Stimulated activated effector memory CD8-positive, alpha-beta T cell treated with anti-CD3 and anti-CD28 coated beads, Interleukin-12 subunit alpha, Interleukin-12 subunit beta, amount 100 ng/mL, for 72 hours (primary cell): ENCODE results near the gene CRYBG2.
A peak's percentile ranks its signal among the peaks of the same experiment; 100 is the strongest.
"Not testable (repeated sequence)": the region's sequence is repeated elsewhere in the genome, so short reads cannot be mapped to it uniquely, and the experiment has no call there.

Experiments used
- ATAC-seq: fragments of 150-1000 bp; cut with Tn5 transposase; 2 replicates; pipeline ENCODE4 v1.10.0; 2021
- DNase-seq, 2 donors: peaks; one replicate each; pipeline ENCODE4 v3.0.0; 2021 to 2022; ENCODE audit warnings: low spot score in 2 of 2
- H3K27ac Mint-ChIP-seq: one replicate; pipeline ENCODE4 v1.8.0; 2022; ENCODE audit warnings: mild to moderate bottlenecking, mixed read lengths
- H3K36me3 Mint-ChIP-seq: one replicate; pipeline ENCODE4 v1.8.0; 2022; ENCODE audit warnings: mild to moderate bottlenecking, mixed read lengths
- H3K4me1 Mint-ChIP-seq: one replicate; pipeline ENCODE4 v1.8.0; 2022; ENCODE audit warnings: mixed read lengths
- H3K4me3 Mint-ChIP-seq: one replicate; pipeline ENCODE4 v1.8.0; 2022; ENCODE audit warnings: mild to moderate bottlenecking, mixed read lengths
- H3K9me3 Mint-ChIP-seq: one replicate; pipeline ENCODE4 v1.8.0; 2022; ENCODE audit warnings: mixed read lengths

The CRYBG2 gene

DNA sequence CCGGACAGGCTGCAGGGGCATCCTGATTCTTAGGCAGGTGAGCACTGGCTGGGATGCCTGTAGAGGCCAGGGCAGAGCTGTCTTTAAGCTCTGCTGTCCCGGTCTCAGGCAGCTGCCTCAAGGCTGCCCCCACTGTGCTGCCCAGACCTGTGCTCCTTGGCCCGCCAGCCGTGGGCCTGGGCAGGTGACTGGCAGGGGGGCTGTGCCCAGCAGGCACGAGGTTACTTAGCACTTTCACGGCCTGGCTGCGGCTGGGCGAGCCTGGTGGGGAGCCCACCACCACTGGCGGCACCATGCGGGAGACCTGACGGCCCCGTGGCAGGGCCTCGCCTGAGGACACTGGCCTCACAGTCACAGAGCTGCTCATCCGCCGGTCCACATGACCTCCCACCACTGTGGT is 8.2 kb downstream of the CRYBG2 start:
- Mint-ChIP-seq H3K4me3 (no peak overlapping the region), H3K36me3 (no peaks in the 10 kb centered on the region), H3K4me1 (no peaks in the 10 kb centered on the region), H3K27ac (peak overlapping the region; percentile 79), H3K9me3 (no peaks in the 10 kb centered on the region)
- no peak for DNase-seq
- ATAC-seq: peak; percentile 34

DNA sequence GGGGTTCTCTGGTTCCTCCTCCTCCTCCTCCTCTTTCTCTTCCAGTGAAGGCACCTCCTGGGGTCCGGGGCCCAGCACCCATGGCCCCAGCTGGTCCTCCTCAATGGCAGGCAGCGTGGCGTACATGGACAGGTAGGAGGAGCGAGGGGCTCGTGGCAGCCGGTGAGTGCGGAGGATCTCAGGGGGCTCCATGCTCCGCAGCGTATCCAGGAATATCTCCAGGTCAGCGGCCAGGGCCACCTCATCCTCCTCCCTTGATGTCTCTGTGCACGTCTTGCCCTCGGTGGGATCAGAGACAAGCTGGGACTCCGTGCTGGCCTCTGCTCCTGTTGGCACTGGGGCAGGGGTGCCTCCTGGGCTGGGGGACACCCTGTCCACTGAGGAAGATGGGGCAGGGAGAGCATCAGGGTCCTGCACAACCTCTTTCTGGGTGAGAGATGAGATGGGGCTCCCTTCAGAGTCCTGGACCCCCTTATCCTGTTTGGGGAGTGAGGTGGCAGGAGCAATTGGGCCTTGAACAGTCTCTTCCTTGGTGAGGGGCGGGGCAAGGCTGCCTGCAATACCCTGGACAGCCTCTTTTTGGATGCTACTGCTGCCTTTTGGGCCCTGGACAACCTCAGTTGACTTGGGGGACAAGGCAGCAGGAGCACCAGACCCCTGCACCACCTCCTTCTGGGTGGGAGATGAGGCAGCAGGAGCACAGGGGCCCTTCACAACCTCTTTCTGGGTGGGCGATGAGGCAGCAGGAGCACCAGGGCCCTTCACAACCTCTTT is 9.6 kb downstream of the CRYBG2 start:
- no peaks in the 10 kb centered on the region for H3K4me1 Mint-ChIP-seq
- H3K27ac Mint-ChIP-seq: no peak overlapping the region
- no peak overlapping the region for H3K4me3 Mint-ChIP-seq
- no peaks in the 10 kb centered on the region for H3K9me3 Mint-ChIP-seq
- DNase-seq (no peak), ATAC-seq (no peak)
- H3K36me3 Mint-ChIP-seq: no peaks in the 10 kb centered on the region

DNA sequence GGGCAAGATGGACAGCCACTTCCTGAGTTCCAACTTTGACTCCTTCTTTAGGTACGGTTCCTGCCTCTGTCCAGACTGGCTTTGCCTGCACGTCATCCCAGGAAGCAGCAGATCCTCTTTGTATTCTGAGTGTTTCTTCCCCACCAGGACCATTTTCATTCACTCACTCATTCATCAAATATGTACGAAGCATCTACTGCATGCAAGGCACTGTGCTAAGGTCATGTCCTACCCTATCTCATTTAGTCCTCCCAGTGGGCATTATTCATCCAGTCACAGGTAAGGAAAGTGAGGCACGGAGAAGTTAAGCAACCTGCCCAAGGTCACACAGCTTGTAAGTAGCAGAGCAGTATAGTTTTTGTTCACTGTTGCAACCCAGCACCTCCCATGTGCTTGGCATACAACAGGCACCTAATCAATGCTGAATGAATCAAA is 13.9 kb downstream of the CRYBG2 start:
- Mint-ChIP-seq H3K27ac (no peak overlapping the region), H3K4me3 (no peak overlapping the region), H3K9me3 (no peaks in the 10 kb centered on the region), H3K36me3 (no peaks in the 10 kb centered on the region), H3K4me1 (peaks cover 11% of the 10 kb centered on the region)
- DNase-seq: no peak
- no peak for ATAC-seq

DNA sequence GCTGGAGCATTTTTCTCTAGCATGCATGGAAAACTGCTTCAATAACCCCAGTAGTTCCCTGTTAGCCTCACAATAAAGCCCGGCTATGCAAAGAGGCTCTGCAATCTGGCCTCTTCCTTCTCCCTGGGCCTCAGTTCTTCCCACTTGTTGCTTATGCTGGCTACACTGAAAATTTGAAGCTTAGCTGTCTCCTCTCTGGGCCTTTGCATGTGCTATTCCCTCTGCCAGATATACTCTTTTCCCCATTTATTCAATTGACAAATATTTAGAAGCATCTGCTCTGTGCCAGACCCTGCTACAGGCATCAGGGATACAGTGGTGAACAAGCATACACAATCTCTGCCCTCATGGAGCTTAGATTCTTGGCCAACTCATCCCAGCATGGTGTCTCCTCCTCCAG is 15.3 kb downstream of the CRYBG2 start:
- Mint-ChIP-seq H3K36me3 (no peaks in the 10 kb centered on the region), H3K4me1 (peaks cover 11% of the 10 kb centered on the region), H3K9me3 (no peaks in the 10 kb centered on the region), H3K4me3 (no peak overlapping the region), H3K27ac (no peak overlapping the region)
- no peak for ATAC-seq
- DNase-seq: no peak

DNA sequence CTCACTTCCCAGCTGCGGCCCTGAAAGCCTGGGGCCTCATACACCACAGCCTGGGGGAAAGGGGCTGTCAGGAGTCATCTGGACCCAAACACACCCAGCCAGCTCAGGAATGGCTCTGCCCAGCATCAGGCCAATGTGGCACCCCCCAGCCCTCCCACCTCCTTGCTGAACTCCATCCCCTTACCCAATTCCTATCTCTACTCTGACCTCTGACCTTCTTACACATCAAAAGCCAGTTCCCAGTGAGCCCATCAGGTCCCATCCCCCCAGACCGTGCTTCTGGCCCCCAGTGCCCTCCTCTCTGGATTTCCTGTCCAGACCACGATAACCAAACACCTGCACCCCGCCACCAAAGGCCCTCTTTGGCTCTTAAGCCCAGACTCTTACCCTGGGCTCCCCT is 16.3 kb downstream of the CRYBG2 start:
- no peak for DNase-seq

DNA sequence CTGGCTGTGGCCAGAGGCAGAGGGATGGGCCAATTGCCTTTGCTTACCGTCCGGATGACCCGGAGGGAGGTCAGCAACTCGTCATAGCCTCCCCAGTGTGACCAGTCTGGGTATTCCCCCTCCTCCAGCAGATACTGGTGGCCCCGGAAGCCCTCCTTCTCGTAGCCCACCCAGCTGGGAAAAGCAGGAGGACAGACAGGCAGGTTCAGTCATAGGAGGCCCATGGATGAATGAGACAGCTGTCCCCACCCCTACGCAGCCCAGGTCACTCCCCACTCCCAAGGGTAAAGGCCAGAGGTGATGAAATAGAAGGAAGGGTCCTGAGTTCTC is 16.8 kb downstream of the CRYBG2 start:
- no peak overlapping the region for H3K27ac Mint-ChIP-seq
- H3K36me3 Mint-ChIP-seq: no peaks in the 10 kb centered on the region
- H3K4me1 Mint-ChIP-seq: peaks cover 11% of the 10 kb centered on the region
- peak overlapping the region; percentile 87 for H3K4me3 Mint-ChIP-seq
- H3K9me3 Mint-ChIP-seq: no peaks in the 10 kb centered on the region
- DNase-seq (no peak), ATAC-seq (no peak)

More for the DNA sequence above, 16.3 kb downstream of the CRYBG2 start:
- H3K9me3 Mint-ChIP-seq: no peaks in the 10 kb centered on the region
- H3K27ac Mint-ChIP-seq: no peak overlapping the region
- peak overlapping the region; percentile 28 for H3K4me3 Mint-ChIP-seq
- no peaks in the 10 kb centered on the region for H3K36me3 Mint-ChIP-seq
- ATAC-seq: no peak
- peaks cover 11% of the 10 kb centered on the region for H3K4me1 Mint-ChIP-seq

DNA sequence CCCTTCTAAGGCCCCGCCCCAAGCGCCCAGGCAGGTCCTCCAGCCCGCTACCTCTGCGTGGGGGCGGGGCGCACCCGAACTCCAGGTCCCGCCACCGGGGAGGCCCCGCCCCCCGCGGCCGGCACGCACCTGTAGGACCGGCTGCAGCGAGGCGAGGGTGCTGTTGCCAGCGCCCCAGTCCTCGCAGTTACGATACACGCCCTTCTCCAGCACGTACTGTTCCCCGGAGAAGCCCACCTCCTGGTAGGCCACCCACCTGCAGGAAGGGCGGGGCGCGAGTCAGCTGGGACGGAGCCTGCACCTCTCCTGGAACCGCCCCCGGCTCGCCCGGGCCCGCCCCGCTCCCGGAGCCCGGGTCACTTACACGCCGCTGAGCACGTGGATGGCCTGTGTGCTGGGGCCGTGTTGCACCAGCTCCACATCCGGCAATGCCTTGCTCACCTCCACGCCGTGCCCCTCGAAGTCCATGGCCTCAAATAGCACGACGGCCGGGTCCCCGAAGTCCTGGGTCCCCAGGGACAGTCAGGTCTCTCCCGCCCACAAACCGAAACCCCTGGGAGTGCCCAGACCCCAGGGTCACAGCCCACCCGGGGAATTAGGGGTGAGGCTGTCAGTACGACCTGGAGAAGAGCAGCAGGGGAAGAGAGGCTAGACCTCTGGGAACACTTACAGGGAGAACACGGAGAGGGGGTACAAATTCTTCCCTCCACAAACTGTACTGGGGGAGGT is 17.3 kb downstream of the CRYBG2 start:
- no peak overlapping the region for H3K27ac Mint-ChIP-seq
- H3K9me3 Mint-ChIP-seq: no peaks in the 10 kb centered on the region
- peaks cover 11% of the 10 kb centered on the region for H3K4me1 Mint-ChIP-seq
- H3K36me3 Mint-ChIP-seq: no peaks in the 10 kb centered on the region
- H3K4me3 Mint-ChIP-seq: peak overlapping the region; percentile 87
- DNase-seq (peak; percentile 71 to 84), ATAC-seq (peak; percentile 94)

DNA sequence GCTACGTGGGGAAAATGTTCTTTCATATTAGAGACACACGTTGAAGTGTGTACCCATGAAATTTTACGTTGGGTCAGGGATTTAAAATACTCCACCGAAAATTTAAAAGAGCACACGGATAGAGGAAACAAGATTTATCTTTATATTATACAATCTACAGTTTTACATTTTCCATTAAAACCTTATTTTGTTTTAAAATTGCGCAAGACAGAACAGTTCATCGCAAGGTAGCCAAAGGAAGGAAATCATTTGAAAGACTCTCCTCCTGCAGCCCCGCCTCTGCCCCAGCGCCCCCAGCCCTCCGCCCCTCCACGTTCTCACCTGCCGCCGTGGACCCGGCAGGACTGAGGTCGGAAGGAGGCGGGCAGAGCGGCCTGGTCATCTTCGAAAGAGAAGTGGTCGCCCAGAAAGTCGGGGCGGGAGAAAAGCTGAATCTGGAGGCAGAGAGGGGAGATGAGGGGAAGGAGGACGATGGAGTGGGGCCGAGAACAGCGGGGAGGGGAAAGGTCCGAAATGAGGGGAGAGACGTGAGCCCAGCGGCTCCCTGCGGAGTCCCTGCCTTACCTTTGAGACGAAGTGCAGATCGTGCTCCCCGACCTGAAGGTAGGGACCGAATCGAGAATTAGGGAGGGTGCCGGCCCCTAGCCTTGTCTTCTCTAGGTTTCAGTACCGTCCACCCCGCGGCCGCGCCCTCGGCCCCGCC is 18.0 kb downstream of the CRYBG2 start:
- no peak overlapping the region for H3K27ac Mint-ChIP-seq

DNA sequence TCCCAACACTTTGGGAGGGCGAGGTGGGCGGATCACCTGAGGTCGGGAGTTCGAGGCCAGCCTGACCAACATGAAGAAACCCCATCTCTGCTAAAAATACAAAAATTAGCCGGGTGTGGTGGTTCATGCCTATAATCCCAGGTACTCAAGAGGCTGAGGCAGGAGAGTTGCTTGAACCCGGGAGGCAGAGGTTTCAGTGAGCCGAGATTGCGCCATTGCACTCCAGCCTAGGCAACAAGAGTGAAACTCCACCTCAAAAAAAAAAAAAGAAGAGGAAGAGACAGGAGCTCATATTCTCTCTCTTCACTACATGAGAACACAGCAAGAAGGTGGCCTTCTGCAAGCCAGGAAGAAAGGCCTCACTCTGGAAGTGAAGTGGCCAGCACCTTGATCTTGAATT is 20.6 kb downstream of the CRYBG2 start:
- H3K36me3 Mint-ChIP-seq, H3K9me3 Mint-ChIP-seq, ATAC-seq, H3K4me3 Mint-ChIP-seq, H3K27ac Mint-ChIP-seq, DNase-seq: not testable (repeated sequence)
- peaks cover 11% of the 10 kb centered on the region for H3K4me1 Mint-ChIP-seq

More for the DNA sequence above, 18.0 kb downstream of the CRYBG2 start:
- Mint-ChIP-seq H3K4me3 (peak overlapping the region; percentile 87), H3K4me1 (peaks cover 11% of the 10 kb centered on the region), H3K36me3 (no peaks in the 10 kb centered on the region), H3K9me3 (no peaks in the 10 kb centered on the region)
- DNase-seq: no peak
- ATAC-seq: no peak

DNA sequence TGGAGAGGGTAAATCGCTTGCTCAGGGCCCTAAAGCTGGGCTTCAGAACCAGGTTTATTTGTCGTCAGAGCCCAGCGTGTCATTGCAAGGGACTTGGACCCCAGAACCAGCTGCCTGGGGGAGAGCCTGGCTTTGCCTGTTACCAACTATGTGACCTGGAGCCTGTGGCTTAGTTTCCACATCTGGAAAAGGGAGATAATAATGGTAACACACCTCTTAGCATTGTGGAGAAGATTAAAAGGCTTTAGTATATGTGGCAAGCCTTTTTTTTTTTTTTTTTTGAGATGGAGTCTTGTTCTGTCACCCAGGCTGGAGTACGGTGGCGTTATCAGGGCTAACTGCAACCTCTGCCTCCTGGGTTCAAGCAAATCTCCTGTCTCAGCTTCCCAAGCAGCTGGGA is 23.7 kb downstream of the CRYBG2 start:
- Mint-ChIP-seq H3K27ac (no peak overlapping the region), H3K4me3 (no peak overlapping the region), H3K36me3 (peaks cover 6% of the 10 kb centered on the region), H3K9me3 (no peaks in the 10 kb centered on the region), H3K4me1 (no peaks in the 10 kb centered on the region)
- ATAC-seq: no peak
- no peak for DNase-seq

DNA sequence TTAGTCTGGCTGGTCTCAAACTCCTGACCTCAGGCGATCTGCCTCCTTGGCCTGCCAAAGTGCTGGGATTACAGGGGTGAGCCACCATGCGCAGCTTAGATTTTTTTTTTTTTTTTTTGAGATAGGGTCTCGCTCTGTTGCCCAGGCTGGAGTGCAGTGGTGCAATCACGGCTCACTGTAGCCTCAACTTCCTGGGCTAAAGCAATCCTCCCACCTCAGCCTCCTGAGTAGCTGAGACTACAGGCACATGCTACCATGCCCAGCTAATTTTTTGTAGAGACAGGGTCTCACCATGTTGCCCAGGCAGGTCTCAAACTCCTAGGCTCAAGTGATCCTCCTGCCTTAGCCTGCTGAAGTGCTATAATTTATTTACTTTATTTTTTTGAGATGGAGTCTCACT is 24.6 kb downstream of the CRYBG2 start:
- H3K27ac Mint-ChIP-seq, H3K9me3 Mint-ChIP-seq, H3K36me3 Mint-ChIP-seq, DNase-seq, H3K4me1 Mint-ChIP-seq, H3K4me3 Mint-ChIP-seq, ATAC-seq: not testable (repeated sequence)

DNA sequence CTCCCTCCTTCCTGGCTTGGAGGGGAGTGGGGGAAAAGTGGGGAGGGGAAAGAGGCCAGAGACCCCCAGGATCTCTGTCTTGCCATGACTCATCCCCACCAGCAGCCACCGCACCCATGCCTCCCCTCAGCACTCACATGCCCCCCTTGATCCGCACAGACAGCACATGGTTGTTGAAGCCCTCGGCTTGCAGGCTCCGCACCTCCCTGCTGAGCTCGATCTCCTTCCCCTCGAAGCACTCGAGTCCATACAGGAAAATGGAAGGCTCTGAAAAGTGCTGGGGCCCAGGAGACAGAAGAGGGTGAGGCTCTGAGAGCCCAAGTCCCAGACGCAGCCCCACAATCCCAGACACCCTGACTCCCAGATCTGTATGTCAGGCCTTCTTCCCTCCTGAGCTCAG is 25.3 kb downstream of the CRYBG2 start:
- H3K4me1 Mint-ChIP-seq: no peaks in the 10 kb centered on the region
- H3K4me3 Mint-ChIP-seq: no peak overlapping the region
- ATAC-seq (no peak), DNase-seq (no peak)
- H3K27ac Mint-ChIP-seq: no peak overlapping the region
- H3K36me3 Mint-ChIP-seq: peaks cover 14% of the 10 kb centered on the region
- no peaks in the 10 kb centered on the region for H3K9me3 Mint-ChIP-seq

DNA sequence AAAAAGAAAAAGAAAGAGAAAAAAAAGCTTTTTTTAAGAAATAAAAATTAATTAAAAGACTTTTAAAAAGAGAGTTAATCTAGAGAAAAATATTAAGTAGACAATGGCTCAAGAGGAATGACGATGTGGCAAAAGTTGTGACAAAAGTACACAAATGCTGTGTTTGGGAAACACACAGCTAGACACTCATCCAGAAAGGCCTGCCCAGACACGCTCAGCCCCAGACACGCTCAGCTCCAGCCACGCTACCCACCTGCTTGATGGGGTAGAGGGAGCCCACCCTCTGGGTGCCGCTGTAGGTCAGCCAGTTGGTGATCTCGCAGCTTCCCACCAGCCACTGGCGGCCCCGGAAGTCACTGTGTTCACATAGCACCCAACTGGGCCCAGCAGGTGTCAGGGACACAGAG is 26.0 kb downstream of the CRYBG2 start:
- peaks cover 20% of the 10 kb centered on the region for H3K36me3 Mint-ChIP-seq

DNA sequence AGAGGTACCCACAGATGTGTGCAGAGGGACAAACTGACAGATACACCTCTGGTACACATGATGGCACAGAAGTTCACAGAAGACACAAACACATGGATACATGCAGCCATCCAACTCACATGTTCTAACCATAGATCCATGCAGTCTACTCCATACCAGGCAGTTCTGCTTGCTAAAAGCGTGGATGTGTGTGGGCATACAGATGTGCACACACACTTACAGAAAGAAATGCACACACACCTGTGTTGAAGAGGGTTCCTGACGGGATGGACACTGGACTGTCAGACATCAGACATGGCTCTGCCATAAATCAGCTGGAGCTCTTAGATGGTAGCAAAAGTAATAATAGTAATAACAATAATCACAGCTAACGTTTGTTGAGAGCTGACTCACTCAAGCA is 29.4 kb downstream of the CRYBG2 start:
- ATAC-seq: no peak
- DNase-seq: no peak
- Mint-ChIP-seq H3K4me1 (peaks cover 36% of the 10 kb centered on the region), H3K27ac (peak overlapping the region; percentile 50), H3K36me3 (peaks cover 54% of the 10 kb centered on the region), H3K9me3 (no peaks in the 10 kb centered on the region), H3K4me3 (no peak overlapping the region)

More for the DNA sequence above, 26.0 kb downstream of the CRYBG2 start:
- DNase-seq (no peak), ATAC-seq (no peak)
- no peak overlapping the region for H3K4me3 Mint-ChIP-seq
- no peaks in the 10 kb centered on the region for H3K9me3 Mint-ChIP-seq
- H3K27ac Mint-ChIP-seq: peak overlapping the region; percentile 40
- peaks cover 4% of the 10 kb centered on the region for H3K4me1 Mint-ChIP-seq

DNA sequence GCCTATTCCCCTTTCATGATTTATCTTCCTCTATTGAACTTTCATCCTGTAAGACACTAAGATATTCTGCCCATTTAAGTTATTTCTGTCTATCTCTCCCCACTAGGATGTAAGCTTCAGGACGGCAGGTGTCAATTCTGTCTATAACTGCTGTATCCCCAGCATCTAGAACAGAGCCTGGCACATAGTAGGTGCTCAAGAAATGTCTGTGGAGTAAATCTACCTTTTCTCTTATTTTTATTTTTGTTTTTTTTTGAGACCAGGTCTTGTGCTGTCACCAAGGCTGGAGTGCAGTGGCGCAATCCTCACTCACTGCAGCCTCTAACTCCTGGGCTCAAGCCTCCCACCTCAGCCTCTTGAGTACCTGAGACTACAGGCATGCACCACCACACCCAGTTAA is 30.5 kb downstream of the CRYBG2 start:
- no peak for DNase-seq
- H3K4me3 Mint-ChIP-seq: no peak overlapping the region
- H3K4me1 Mint-ChIP-seq: peaks cover 47% of the 10 kb centered on the region
- H3K36me3 Mint-ChIP-seq: peaks cover 66% of the 10 kb centered on the region
- no peaks in the 10 kb centered on the region for H3K9me3 Mint-ChIP-seq
- no peak for ATAC-seq
- H3K27ac Mint-ChIP-seq: peak overlapping the region; percentile 73

DNA sequence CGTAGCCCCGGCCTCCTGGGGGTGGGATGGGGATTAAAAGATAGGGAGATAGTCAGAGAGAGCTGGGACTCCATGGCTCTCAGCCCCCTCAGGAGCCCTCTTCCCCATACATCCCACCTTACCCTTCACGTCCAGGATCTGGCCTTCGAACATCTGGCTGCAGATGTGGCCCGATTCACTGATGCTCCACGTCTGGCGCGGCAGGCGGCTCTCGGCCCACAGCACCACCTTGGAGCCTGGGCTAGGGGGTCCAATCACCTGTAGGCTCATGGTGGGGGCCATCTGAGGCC is 31.9 kb downstream of the CRYBG2 start:
- Mint-ChIP-seq H3K4me1 (peaks cover 61% of the 10 kb centered on the region), H3K36me3 (peaks cover 70% of the 10 kb centered on the region), H3K9me3 (no peaks in the 10 kb centered on the region), H3K27ac (peak overlapping the region; percentile 73), H3K4me3 (no peak overlapping the region)
- DNase-seq: no peak
- ATAC-seq: no peak
